NB4 (cell line): ENCODE results near the gene TTF2.

Source experiments
- CTCF ChIP-seq: IDR thresholded peaks from one replicate; pipeline ENCODE4 v1.5.1; 2012; ENCODE audit warnings: low read depth, low read length
- POLR2A ChIP-seq: IDR thresholded peaks from 2 replicates; pipeline ENCODE4 v1.6.1; 2011; ENCODE audit warnings: mild to moderate bottlenecking; ENCODE audit not compliant: insufficient read length; ENCODE audit errors: extremely low read depth

DNA sequence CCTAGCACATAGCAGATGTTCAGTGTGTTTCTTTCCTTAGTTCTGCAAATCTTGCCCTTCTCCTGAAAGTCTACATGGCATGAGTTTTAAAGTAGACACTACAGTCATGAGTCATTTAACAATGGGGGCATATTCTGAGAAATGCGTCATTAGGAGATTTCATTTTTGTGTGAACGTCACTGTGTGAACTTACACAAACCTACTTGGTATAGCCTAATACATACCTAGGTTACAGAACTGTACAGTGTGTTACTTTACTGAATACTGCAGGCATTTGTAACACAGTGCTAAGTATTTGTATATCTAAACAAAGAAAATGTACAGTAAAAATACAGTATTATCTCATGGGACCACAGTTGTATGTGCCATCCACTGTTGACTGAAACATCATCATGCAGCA, 10.0 kb downstream of the TTF2 start:
- TF ChIP-seq POLR2A (no peak), CTCF (no peak)
